Keratinocyte (primary cell): ENCODE measurements around the gene GH2.

Experiments used
- CTCF ChIP-seq, 3 experiments: IDR thresholded peaks in 1 of 3; conservative IDR thresholded peaks in 1 of 3; optimal IDR thresholded peaks in 1 of 3; 2 replicates in 2 of 3; 3 replicates in 1 of 3; pipeline versions ENCODE3 to v1.5.1; 2011; ENCODE audit warnings: low read length in 3 of 3, mild to moderate bottlenecking in 3 of 3, moderate library complexity in 2 of 3, control low read depth in 1 of 3, inconsistent platforms in 1 of 3; ENCODE audit not compliant: insufficient read depth in 2 of 3; ENCODE audit errors: extremely low read depth in 1 of 3
- EZH2 ChIP-seq: IDR thresholded peaks from one replicate; pipeline ENCODE4 v1.6.1; 2012; ENCODE audit warnings: inconsistent platforms, mild to moderate bottlenecking, low read length, moderate library complexity

GRCh38 chr17:63843910-63844677, 37.6 kb downstream of the GH2 start:
- TF ChIP-seq CTCF (optimal IDR thresholded peaks at IDR 0.05 in 1 of 3, IDR thresholded peaks at IDR 0.05 in 1 of 3, conservative IDR thresholded peaks at IDR 0.05 in 1 of 3; ENCODE audit: extremely low read depth in 1 of 3, insufficient read depth in 2 of 3, low read length in 3 of 3) (no peak), EZH2 (no peak)
